GM19468 (cell line): ENCODE results near the gene UBE2S.

ENCODE experiments used
- ATAC-seq: cut with Tn5 transposase; IDR thresholded peaks from one replicate; pipeline ENCODE4 v1.9.1; 2021; ENCODE audit warnings: mild to moderate bottlenecking, moderate library complexity, moderate number of reproducible peaks; ENCODE audit not compliant: unreplicated experiment; ENCODE audit errors: extremely low read depth

Gene UBE2S

DNA sequence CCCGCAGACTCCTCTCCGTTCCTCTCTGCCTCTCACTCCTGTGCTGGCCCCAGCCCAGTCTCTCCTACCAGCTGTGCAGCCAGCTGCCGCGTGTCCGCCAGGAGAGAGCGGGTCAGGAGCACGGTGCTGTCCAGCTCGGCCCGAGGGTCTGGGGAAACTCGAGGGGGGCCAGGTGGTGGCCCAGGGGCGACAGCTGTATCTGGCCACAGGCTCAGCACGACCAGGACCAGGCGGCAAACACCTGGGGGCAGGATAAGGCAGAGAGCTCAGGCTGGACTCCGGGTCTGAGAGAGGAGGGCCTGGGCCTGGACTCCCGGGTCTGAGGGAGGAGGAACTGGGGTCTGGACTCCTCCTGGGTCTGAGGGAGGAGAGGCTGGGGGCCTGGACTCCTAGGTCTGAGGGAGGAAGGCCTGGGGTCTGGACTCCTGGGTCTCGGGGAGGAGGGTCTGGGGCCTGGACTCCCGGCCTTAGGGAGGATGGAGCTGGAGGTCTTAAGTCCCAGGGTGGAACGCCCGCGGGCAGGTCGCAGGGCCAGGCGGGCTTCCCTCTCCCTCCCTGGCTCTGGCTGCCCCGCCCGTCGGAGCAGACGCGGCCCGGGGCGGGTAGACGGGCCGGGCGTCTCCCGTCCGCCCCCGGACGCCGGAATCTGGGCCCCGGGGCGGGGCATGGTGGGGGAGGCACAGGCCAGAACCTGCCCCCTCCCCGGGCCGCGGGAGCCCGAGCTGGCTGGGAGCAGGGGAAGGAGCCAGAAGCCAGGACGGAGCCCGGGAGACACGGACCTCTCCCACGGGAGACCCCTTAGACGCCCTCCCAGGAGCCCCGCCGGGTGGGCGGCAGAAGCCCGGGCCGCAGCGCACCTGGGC is 38.7 kb downstream of the UBE2S start:
- no peak for ATAC-seq

DNA sequence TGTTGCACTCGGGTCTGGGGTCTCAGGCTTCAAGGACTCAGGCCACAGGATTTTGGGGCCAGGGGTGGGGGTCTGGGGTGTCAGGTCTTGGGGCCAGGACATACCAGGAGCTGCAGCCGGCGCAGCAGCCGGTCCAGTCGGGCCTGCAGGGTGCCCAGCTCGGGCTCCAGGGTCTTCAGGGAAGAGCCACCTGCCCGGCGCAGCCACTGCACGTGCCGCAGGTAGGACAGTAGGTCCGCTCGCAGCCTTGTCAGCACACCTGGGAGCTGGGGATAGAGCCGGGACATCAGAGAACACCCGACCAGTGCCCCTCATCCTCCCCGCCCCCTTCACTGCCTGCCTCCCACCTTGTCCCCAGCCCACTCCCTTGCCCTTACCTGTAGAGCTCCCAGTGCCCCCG is 39.5 kb downstream of the UBE2S start:
- no peak for ATAC-seq

DNA sequence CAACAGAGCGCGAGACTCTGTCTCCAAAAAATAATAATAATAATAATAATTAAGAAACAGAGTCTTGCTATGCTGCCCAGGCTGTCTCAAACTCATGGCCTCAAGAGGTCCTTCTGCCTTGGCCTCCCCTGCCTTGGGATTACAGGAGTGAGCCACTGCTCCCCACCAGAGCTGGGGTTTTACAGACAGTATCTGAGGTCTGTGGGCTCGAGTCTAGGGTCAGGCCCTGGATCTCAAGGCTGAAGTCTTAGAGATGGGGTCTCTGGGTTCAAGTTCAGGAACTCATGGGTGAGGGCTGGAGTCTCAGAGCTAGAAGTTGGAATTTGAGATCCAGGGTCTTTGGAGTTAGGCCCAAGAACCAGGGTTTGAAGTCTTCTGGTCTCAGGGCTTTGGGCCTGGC is 40.8 kb downstream of the UBE2S start:
- no peak for ATAC-seq

DNA sequence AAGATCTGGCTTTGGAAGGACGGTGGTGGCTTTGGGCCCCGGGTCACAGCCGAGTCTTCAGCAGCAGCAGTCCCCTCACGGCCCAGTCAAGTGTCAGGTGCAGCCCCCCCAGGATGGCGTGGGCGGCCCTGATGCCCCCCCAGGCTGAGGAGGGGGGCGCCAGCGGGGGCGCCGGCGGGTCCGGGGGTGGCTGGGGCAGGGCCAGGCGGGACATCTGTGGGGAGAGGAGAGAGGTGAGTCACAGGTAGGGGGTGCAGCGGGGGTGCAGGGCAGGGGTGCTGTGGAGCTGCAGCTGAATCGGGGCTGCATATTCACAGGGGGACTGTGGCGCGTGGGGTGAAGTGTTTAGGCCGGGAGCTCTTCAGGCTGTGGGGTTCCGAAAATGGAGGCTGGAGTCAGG is 41.6 kb downstream of the UBE2S start:
- no peak for ATAC-seq

DNA sequence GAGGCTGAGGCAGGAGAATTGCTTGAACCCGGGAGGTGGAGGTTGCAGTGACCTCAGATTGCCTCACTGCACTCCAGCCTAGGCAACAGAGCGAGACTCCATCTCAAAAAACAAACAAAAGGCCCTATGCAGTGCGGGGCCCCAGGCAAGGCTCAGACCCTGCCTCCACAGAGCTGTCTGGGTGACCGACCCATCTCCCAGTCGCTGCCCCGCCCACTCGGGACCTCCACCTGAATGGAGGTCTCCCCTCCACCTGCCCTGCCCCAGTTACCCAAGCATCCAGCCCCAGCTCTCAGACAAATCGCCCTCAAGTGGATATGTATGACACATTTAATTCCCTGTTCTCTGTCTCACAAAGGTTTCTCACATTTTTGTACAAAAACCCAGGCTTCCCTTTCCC is 42.3 kb downstream of the UBE2S start:
- no peak for ATAC-seq

DNA sequence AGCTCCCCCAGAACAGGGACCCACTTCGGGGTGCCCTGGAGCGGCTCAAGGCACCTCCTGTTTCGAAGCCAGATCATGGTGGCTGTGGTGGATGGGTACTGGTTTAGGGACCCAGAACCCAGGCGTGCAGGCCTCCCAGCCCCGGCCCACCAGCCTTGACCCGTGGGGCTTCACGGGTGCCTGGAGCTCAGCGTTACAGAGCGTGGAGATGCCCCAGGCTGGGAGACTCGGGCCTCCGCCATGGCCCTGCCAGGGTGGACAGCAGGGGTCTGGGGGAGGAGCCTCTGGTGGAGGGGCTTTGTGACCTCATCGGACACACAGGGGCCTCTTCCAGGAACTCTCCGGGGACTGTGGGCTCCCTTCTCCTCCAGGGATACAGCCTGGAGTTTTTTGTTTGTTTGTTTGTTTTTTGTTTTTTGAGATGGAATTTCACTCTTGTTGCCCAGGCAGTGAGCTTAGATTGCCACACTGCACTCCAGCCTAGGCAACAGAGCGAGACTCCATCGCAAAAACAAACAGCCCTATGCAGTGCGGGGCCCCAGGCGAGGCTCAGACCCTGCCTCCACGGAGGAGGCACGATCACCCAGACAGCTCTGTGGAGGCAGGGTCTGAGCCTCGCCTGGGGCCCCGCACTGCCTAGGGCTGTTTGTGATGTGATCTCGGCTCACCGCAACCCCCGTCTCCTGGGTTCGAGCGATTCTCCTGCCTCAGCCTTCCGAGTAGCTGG is 44.4 kb downstream of the UBE2S start, which contains the start of gene GARIN5B:
Gene GARIN5B (minus strand): TSS at position 271 of the 727 bp plus-strand sequence. CDS start 194 bp downstream, at position 77.
- no peak for ATAC-seq

DNA sequence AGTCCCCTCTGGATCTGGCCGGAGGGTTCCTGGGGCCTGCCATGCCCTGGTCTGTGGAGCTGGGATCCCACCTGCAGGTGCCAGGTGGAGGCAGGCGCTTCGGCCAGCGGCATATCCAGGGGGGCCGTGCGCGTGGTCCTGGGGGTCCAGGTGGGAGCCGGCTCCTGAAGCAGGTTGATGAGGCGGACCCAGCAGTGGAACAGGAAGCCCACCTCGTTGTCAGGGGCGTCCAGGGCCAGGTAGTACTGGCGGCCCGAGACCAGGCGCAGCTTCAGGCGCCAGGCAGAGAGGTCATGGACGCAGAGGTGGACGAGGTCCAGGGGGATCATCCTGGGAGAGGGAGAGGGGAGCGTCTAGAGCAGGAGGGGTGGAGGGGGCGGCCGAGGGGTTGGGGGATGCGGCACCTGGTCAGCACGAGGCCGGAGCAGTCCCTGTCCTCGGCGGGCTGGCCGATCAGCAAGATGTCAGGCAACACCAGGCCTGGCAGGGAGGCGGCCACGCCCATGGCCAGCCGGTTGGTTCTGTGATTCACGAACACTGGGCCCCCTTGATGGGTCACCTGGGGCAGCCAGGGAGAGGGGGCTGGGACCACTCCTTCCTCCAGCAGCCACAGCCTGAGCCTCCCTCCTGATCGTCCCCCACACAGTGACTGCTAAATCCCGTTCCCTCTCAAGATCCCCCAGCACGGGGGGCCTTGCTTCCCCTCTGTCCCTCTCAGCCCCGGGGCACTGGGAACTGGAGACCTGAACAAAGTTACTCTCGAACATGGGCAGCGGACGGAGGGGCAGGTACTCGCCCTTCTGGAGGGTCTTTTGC is 45.2 kb downstream of the UBE2S start:
- no peak for ATAC-seq

DNA sequence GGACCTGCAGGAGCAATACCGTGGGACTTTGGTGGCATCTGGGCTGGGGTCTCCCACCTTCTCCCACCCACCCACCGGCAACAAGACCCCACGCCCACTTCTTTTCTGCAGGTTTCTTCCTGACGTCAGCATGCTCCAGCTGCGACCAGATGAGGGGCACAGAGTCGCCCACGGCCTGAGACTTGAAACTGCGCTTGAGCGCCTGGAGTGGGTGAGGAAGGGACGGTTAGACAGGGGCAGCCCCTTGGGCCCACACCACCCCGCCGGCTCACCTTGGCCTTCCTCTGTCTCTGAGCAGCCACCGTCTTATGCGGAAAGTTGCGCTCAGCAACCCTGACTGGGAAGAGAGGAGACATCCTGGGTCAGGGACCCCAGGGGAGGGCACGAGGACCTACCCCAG is 46.7 kb downstream of the UBE2S start:
- no peak for ATAC-seq

DNA sequence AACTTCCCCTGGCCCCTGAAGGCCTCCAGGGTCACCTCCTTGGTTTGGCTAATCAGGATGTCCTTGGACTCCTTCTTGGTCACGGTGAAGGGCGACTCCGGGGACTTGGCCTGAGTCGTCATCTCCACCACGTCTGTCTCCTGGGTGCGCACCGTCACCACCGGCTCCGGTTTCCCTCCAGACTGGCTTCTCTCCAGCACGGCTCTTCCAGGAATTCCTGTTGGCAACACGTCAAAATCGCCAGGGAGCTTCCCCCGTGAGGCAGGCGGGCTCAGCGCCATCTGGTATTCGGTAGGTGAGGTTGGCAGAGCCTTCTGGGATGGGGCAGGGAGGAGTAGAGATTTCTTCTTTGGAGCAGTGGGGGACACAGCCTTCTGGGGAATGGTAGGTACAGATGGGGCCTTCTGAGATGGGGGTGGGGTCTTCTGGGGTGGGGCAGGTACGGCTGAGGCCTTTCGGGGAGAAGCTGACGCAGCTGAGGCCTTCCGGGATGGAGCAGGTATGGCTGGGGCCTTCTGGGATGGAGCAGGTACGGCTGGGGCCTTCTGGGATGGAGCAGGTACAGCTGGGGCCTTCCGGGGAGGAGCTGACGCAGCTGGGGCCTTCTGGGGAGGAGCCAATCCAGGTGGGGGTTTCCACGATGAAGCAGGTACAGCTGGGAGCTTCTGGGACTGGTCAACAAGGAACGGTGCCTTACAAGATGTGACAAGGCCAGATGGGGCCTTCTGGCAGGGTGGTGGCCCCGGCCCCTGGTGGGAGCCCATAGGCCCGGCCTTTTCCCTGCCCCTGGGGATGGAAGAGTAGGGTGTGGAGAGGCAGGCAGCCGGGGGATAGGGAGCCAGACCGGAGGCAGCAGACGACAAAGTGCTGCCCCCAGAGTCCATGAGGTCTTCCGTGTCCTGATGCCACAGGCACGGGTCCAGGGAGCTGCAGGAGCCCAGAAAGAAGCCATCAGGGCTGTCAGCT is 48.4 kb downstream of the UBE2S start:
- no peak for ATAC-seq

DNA sequence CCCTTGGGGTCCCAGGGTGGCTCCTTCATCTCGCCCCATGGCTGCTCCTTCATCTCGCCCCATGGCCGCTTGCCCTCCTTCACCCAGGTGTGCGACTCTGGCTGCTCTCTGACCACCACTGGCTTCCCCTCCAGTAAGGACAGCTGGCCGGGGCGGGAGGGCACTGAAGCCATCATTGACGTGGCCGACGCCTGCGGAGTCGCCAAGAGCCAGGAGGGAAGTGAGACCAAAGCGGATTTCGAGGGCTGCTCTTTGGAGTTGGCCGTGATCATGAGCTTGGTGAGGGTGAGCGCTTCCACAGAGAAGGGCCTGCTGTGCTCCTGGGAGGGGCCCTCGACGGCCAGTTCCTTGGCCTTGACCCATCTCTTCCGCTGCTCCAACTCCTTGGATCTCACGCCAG is 49.1 kb downstream of the UBE2S start:
- ATAC-seq, result no peak

DNA sequence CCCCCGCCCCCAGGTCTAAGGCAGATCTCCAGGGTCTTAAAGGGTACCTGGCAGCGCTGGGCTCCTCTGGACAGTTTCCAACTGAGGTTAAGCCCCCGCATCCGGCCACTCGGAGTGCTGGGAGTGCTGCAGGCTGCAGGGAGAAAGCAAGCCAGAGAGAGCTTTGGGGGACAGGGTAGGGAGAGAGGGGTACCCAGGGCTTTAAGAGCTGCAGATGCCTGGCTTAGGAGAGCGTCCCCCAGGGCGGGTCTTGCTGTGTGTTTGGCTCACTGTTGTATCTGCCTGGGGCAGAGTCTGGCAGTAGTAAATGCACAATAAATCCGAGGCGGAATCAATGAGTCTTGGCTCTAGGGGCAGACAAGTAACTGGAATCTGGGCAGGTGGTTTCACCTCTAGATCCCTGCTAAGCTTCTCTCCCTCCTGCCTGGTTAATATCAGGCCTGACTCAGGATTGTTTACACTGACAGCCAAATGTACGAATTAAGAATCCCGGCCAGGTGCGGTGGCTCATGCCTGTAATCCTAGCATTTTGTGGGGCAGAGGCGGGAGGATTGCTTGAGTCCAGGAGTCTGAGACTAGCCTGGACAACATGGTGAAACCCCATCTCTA is 52.3 kb downstream of the UBE2S start:
- no peak for ATAC-seq

DNA sequence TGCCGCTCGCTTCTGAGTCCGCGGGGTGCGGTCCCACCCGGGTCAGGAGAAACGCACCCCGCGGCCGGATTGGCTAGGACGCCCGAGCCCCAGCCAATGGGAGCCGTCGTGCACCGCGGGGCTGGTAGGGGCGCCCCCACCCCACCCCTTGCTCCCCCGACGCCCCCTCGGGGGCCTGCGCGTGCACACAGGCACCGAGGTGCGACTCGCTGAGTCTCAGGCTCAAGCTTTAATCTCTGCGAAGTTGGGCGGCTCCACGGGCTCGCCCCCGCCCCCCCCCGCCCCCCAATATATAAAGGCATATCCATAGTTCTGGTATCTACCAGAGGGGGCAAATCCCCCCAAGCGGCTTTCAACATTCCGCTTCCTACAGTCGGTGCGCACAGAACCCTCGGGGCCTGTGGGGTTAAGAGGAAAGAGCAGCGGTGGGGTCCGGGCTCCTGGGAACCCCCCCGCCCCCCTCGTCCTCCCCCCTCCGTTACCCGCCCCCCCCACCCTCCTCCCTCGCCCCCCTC is 52.8 kb downstream of the UBE2S start, which contains the start of gene COX6B2:
Gene COX6B2 (minus strand): TSS at position 22 of the 515 bp plus-strand sequence. CDS start 198 bp downstream, outside the sequence.
- ATAC-seq, result no peak

DNA sequence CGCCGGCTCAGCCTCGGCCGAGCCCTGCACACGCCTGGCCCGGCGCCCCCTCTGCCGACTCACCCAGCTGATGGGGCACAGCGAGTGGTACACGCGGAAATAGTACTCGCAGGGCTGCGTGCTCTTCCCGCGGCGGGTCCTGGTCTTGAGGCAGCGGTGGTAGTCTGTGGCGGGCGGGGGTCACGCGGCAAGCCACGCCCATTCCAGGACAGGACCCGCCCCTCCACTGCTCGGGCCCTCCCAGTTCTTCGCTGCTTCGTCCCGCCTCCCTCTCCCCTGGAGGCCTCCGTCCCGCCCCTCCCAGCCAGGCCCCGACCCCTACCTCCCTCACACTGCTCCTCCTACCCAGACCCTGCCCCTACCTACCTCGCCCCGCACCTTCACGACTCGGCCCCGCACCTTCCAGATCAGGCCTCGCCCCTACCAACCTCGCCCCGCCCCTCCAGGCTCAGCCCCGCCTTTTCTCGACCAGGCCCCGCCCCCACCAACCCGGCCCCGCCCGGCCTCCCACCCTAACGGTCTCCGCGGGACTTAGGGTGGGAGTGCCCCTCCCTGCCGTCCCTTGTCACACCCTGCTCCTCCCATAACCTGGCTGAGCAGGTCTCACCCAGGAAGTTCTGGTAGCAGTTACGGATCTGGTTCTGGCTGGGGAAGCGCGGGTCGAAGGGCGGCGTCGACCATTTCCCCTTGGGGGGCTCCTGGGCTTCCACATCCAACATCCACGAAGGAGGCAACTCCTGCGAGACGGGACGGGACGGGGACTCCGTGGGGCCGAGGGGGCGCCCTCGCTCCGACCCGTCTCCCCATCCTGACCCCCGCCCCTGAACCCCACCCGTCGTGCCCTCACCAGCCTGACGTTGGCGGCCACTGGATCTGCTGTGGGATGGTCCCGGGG is 53.5 kb downstream of the UBE2S start:
- ATAC-seq, result no peak

DNA sequence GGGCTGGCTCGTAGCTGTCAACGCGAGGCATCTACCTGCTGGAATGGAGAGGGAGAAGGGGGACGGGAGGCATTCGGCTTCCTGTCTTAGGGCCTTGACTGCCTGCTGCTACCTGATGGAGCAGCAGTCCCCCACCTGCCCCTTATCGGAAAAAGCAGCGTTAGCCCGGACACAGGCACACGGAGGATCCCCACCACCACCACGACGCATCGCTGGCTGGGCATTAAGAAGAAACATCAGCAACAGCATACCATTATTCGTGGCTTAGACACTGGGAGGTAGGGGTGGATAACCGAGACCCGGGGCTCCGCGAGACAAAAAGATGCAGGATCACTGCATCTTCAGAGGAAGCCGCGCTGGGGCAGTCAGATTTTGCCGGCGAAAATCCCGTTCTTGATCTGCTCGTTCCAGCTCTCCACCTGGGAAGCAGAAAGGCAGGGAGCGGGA is 54.2 kb downstream of the UBE2S start:
- no peak for ATAC-seq

DNA sequence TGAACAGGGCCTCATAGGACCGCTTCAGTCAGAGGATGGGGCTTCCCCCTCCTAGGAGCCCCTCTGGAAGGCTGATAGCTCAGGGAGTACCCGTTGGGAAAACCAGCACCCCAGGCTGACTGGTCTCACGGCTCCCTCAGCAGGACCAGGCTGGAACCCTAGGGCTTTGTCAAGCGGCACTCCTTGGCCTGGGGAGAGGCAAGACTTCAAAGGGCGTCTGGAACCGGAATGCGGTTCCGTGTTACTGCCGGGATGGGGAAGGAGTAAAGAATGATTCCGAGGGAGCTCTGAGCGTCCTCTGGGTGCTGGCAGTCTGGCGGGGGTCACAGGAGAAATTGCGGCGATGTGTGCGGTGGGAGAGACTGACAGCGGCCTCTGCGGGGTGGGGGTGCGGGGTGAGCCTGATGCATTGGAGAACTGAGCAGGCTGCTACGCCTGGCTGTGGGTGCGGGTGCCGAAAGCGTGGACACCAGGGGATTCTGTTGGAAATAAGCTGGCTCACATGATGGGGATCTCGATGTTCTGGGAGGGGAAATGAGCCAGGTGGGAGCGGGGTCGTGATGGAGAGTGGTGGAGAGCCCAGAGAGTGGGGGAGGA is 54.9 kb downstream of the UBE2S start:
- ATAC-seq, result no peak

DNA sequence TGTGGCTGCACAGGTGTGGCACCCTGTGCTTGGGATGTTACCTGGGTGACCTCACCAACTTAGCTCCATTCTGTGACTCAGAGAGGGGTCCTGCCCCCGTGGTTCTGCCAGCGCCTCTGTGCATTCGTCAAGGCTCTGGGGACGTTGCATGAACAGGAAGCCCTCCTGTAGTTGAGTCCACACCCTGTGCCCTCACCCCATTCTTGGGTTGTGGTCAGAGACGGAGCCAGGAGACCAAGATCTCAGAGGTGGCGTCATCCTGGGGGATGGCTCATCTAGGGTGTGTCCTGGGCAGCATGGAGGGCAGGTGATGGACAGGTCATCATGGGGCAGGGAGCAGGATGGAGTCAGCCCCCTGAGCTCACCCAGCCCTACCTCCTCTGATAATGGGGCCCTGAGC is 55.5 kb downstream of the UBE2S start:
- no peak for ATAC-seq

DNA sequence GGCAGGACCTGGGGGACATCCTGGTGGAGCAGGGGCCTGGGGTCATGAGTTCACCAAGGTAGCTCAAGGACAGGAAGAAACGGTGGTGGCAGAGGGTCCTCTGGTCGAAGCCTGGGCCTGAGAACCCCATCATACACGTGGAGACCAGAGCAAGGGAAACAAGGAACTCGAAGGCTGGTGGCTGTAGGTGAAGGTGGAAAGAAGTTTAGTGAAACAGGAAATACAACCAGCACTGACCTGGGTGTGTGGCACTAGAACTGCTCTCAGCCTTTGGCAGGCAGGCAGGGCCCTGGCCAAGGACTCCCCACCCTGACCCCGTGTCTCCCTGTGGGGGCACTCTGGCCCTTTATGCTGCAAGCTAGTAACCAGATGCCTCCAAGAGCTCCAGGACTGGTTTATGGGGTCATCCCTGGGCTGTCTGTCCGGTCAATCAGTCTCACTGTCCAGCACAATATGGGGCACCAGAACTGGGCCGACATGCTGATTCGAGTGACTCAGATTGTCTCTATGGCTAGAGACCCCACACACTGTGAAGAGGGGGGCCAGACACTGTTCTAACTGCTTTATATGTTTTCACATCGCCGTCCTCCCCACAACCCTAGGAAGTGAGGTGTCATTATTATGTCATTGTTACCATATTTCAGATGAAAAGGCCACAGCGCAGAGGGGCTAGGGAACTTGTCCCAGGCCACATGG is 56.8 kb downstream of the UBE2S start:
- no peak for ATAC-seq
